Measurements from ENCODE around the gene LITAF.

GRCh38 chr16:11561856-11562255 is 24.9 kb downstream of the LITAF start:
- no peak for TF ChIP-seq EZH2phosphoT487 (IDR thresholded peaks at IDR 0.05; ENCODE audit: borderline replicate concordance)
- TF ChIP-seq CTCF (conservative IDR thresholded peaks at IDR 0.05; ENCODE audit: low read length): no peak

All from Loucy (cell line).